ENCODE data around the gene DBI.

DNA sequence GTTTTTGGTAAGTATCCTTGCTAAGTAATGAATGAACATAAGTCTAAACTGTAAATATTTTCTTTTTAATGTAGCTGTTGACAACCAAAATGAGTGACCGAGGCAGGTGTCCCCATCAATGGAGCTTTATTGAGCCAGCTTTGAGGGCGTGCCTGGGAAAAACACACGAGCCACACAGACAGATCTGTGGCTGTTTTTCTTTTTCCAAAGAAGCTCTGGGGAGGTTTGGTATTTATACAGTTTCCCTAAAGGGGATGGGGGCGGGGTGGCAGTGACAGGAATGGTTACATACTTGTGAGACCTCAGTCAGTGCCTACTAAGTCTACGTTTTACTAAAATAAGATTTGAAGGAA, 11.2 kb downstream of the DBI start:
- TF ChIP-seq, protein P1, sequence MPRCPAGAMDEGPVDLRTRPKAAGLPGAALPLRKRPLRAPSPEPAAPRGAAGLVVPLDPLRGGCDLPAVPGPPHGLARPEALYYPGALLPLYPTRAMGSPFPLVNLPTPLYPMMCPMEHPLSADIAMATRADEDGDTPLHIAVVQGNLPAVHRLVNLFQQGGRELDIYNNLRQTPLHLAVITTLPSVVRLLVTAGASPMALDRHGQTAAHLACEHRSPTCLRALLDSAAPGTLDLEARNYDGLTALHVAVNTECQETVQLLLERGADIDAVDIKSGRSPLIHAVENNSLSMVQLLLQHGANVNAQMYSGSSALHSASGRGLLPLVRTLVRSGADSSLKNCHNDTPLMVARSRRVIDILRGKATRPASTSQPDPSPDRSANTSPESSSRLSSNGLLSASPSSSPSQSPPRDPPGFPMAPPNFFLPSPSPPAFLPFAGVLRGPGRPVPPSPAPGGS (IDR thresholded peaks at IDR 0.05) = no peak
- TF ChIP-seq POLR2A (IDR thresholded peaks at IDR 0.05; ENCODE audit: low read length) (no peak), EP300 (IDR thresholded peaks at IDR 0.05) (no peak), TP53 (CRISPR knock-in tag; IDR thresholded peaks at IDR 0.05) (no peak), CEBPB (IDR thresholded peaks at IDR 0.05) (no peak)
- TF ChIP-seq, protein P2, sequence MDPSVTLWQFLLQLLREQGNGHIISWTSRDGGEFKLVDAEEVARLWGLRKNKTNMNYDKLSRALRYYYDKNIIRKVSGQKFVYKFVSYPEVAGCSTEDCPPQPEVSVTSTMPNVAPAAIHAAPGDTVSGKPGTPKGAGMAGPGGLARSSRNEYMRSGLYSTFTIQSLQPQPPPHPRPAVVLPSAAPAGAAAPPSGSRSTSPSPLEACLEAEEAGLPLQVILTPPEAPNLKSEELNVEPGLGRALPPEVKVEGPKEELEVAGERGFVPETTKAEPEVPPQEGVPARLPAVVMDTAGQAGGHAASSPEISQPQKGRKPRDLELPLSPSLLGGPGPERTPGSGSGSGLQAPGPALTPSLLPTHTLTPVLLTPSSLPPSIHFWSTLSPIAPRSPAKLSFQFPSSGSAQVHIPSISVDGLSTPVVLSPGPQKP (IDR thresholded peaks at IDR 0.05; ENCODE audit: low read depth, low read length) = no peak
- TF ChIP-seq, protein P3, sequence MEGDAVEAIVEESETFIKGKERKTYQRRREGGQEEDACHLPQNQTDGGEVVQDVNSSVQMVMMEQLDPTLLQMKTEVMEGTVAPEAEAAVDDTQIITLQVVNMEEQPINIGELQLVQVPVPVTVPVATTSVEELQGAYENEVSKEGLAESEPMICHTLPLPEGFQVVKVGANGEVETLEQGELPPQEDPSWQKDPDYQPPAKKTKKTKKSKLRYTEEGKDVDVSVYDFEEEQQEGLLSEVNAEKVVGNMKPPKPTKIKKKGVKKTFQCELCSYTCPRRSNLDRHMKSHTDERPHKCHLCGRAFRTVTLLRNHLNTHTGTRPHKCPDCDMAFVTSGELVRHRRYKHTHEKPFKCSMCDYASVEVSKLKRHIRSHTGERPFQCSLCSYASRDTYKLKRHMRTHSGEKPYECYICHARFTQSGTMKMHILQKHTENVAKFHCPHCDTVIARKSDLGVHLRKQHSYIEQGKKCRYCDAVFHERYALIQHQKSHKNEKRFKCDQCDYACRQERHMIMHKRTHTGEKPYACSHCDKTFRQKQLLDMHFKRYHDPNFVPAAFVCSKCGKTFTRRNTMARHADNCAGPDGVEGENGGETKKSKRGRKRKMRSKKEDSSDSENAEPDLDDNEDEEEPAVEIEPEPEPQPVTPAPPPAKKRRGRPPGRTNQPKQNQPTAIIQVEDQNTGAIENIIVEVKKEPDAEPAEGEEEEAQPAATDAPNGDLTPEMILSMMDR (IDR thresholded peaks at IDR 0.05) = no peak
